AG09309 (cell line): ENCODE data around the gene PRSS3.
"Not testable (repeated sequence)": the region's sequence is repeated elsewhere in the genome, so short reads cannot be mapped to it uniquely, and the experiment has no call there.

Experiments used
- DNase-seq: peaks from one replicate; pipeline ENCODE4 v3.0.0-alpha.2; 2010; ENCODE audit warnings: low read depth
- H3K4me3 ChIP-seq: 2 replicates; pipeline ENCODE4 v1.5.1; 2011; ENCODE audit warnings: mild to moderate bottlenecking, low read depth, low read length, moderate library complexity; ENCODE audit not compliant: control insufficient read depth
- CTCF ChIP-seq: IDR thresholded peaks from 2 replicates; pipeline ENCODE4 v1.5.1; 2011; ENCODE audit warnings: mild to moderate bottlenecking, low read depth, low read length, inconsistent platforms; ENCODE audit not compliant: insufficient read depth, control insufficient read depth; ENCODE audit errors: missing control alignments

The PRSS3 gene

GRCh38 chr9:33840381-33840780, 45.0 kb downstream of the PRSS3 start:
- TF ChIP-seq CTCF: no peak
- H3K4me3 ChIP-seq: no peak overlapping the region
- no peak for DNase-seq

- no peak overlapping the region for H3K4me3 ChIP-seq
- no peak for DNase-seq
- TF ChIP-seq CTCF: no peak
Observed at GRCh38 chr9:33843312-33843961, 48.1 kb downstream of the PRSS3 start.

- TF ChIP-seq CTCF: no peak
- no peak overlapping the region for H3K4me3 ChIP-seq
- no peak for DNase-seq
Observed at GRCh38 chr9:33846231-33846630, 50.9 kb downstream of the PRSS3 start.

- not testable (repeated sequence) for DNase-seq
Observed at GRCh38 chr9:33847894-33848205, 52.5 kb downstream of the PRSS3 start.

More at GRCh38 chr9:33847894-33848205, 52.5 kb downstream of the PRSS3 start:
- not testable (repeated sequence) for H3K4me3 ChIP-seq
